Nephron (organoid): ENCODE measurements around the gene COPG2.
"Not testable (repeated sequence)": the region's sequence is repeated elsewhere in the genome, so short reads cannot be mapped to it uniquely, and the experiment has no call there.

Experiments
- H3K27ac Mint-ChIP-seq, 3 experiments: 2 replicates each; pipeline ENCODE4 v1.8.0; 2020; ENCODE audit warnings: mixed read lengths in 3 of 3, mild to moderate bottlenecking in 2 of 3, moderate library complexity in 1 of 3
- H3K27me3 Mint-ChIP-seq: 2 replicates; pipeline ENCODE4 v1.8.0; 2021; ENCODE audit warnings: low read depth, mild to moderate bottlenecking, moderate library complexity, mixed read lengths
- H3K36me3 Mint-ChIP-seq: 2 replicates; pipeline ENCODE4 v1.8.0; 2020; ENCODE audit warnings: low read depth, mixed read lengths
- H3K4me1 Mint-ChIP-seq: 2 replicates; pipeline ENCODE4 v1.8.0; 2020; ENCODE audit warnings: mixed read lengths
- H3K4me3 Mint-ChIP-seq, 3 experiments: 2 replicates each; pipeline ENCODE4 v1.8.0; 2020; ENCODE audit warnings: mild to moderate bottlenecking in 3 of 3, mixed read lengths in 3 of 3, moderate library complexity in 2 of 3
- H3K9me3 Mint-ChIP-seq: 2 replicates; pipeline ENCODE4 v1.8.0; 2020; ENCODE audit warnings: mixed read lengths
- CTCF ChIP-seq, 3 experiments: fragments of 200-600 bp; sonication (generic); IDR thresholded peaks; one replicate each; pipeline ENCODE4 v1.5.0; 2021; ENCODE audit warnings: antibody characterized with exemption in 3 of 3; ENCODE audit not compliant: unreplicated experiment in 3 of 3

The COPG2 gene

GRCh38 chr7:130544356-130544755, 124.2 kb downstream of the COPG2 start:
- no peak overlapping the region for H3K27ac Mint-ChIP-seq
- H3K4me3 Mint-ChIP-seq, result no peak overlapping the region
- H3K27me3 Mint-ChIP-seq, result no peaks in the 10 kb centered on the region
- no peak for TF ChIP-seq CTCF (IDR thresholded peaks at IDR 0.05; ENCODE audit: unreplicated experiment in 3 of 3)
- H3K9me3 Mint-ChIP-seq, result no peaks in the 10 kb centered on the region
- H3K36me3 Mint-ChIP-seq, result peaks cover 32% of the 10 kb centered on the region
- H3K4me1 Mint-ChIP-seq, result no peaks in the 10 kb centered on the region

GRCh38 chr7:130543487-130544010, 125.0 kb downstream of the COPG2 start:
- Mint-ChIP-seq H3K4me1 (no peaks in the 10 kb centered on the region), H3K4me3 (no peak overlapping the region), H3K36me3 (peaks cover 27% of the 10 kb centered on the region), H3K27ac (no peak overlapping the region), H3K27me3 (no peaks in the 10 kb centered on the region), H3K9me3 (no peaks in the 10 kb centered on the region)
- no peak for TF ChIP-seq CTCF (IDR thresholded peaks at IDR 0.05; ENCODE audit: unreplicated experiment in 3 of 3)

- peaks cover 20% of the 10 kb centered on the region for H3K36me3 Mint-ChIP-seq
- not testable (repeated sequence) for H3K9me3 Mint-ChIP-seq, H3K4me1 Mint-ChIP-seq, H3K27me3 Mint-ChIP-seq, H3K27ac Mint-ChIP-seq, H3K4me3 Mint-ChIP-seq
These were observed 126.3 kb downstream of the COPG2 start for GRCh38 chr7:130542297-130542696.

- not testable (repeated sequence) for H3K27me3 Mint-ChIP-seq, H3K9me3 Mint-ChIP-seq, H3K4me1 Mint-ChIP-seq, H3K27ac Mint-ChIP-seq, H3K4me3 Mint-ChIP-seq
- peaks cover 15% of the 10 kb centered on the region for H3K36me3 Mint-ChIP-seq
These were observed 127.3 kb downstream of the COPG2 start for GRCh38 chr7:130541287-130541686.

GRCh38 chr7:130537894-130538293, 130.7 kb downstream of the COPG2 start:
- H3K27me3 Mint-ChIP-seq, H3K36me3 Mint-ChIP-seq, H3K4me1 Mint-ChIP-seq, H3K27ac Mint-ChIP-seq, H3K9me3 Mint-ChIP-seq, H3K4me3 Mint-ChIP-seq: not testable (repeated sequence)

- Mint-ChIP-seq H3K9me3 (no peaks in the 10 kb centered on the region), H3K4me3 (no peak overlapping the region), H3K4me1 (no peaks in the 10 kb centered on the region), H3K36me3 (peaks cover 19% of the 10 kb centered on the region), H3K27me3 (no peaks in the 10 kb centered on the region), H3K27ac (no peak overlapping the region)
- no peak for TF ChIP-seq CTCF (IDR thresholded peaks at IDR 0.05; ENCODE audit: unreplicated experiment in 3 of 3)
These were observed 139.1 kb downstream of the COPG2 start for GRCh38 chr7:130529417-130529816.

GRCh38 chr7:130527752-130528355, 140.7 kb downstream of the COPG2 start:
- H3K9me3 Mint-ChIP-seq, H3K27me3 Mint-ChIP-seq, H3K27ac Mint-ChIP-seq, H3K4me1 Mint-ChIP-seq, H3K4me3 Mint-ChIP-seq: not testable (repeated sequence)
- peaks cover 19% of the 10 kb centered on the region for H3K36me3 Mint-ChIP-seq

- no peaks in the 10 kb centered on the region for H3K9me3 Mint-ChIP-seq
- H3K36me3 Mint-ChIP-seq, result peaks cover 10% of the 10 kb centered on the region
- H3K4me3 Mint-ChIP-seq, result no peak overlapping the region
- H3K27ac Mint-ChIP-seq, result no peak overlapping the region
- no peaks in the 10 kb centered on the region for H3K27me3 Mint-ChIP-seq
- no peaks in the 10 kb centered on the region for H3K4me1 Mint-ChIP-seq
- TF ChIP-seq CTCF (IDR thresholded peaks at IDR 0.05; ENCODE audit: unreplicated experiment in 3 of 3), result no peak
These were observed 143.9 kb downstream of the COPG2 start for GRCh38 chr7:130524628-130525027.

GRCh38 chr7:130523519-130524125, 144.9 kb downstream of the COPG2 start:
- H3K9me3 Mint-ChIP-seq, H3K27me3 Mint-ChIP-seq, H3K36me3 Mint-ChIP-seq, H3K4me3 Mint-ChIP-seq, H3K27ac Mint-ChIP-seq, H3K4me1 Mint-ChIP-seq: not testable (repeated sequence)
